ENCODE data around the gene FMNL2. TPM values are rescaled to one million over a fixed set of nuclear protein-coding genes. Genes with fewer than 3 reads are reported as not detected.
A peak's percentile ranks its signal among the peaks of the same experiment; 100 is the strongest.

Gene FMNL2
- total and polyA plus RNA-seq, 2 experiments from 2014 or later: 5.1 to 11.7 TPM

- no peaks in the 10 kb centered on the region for H3K9me3 ChIP-seq (ENCODE audit: low read depth)
- no peaks in the 10 kb centered on the region for H3K4me1 ChIP-seq (ENCODE audit: low read depth)
- no peak for DNase-seq (ENCODE audit: low read depth in 1 of 2, low spot score in 1 of 2)
- peaks cover 19% of the 10 kb centered on the region for H3K27me3 ChIP-seq
- no peak for TF ChIP-seq CTCF (IDR thresholded peaks at IDR 0.05; ENCODE audit: low read depth, low read length)
- no peak overlapping the region for H3K4me3 ChIP-seq
- H3K36me3 ChIP-seq: no peaks in the 10 kb centered on the region
- no peak overlapping the region for H3K27ac ChIP-seq
Observed at GRCh38 chr2:152303951-152304350, 31.0 kb upstream of the FMNL2 start.

GRCh38 chr2:152304836-152305235, 30.1 kb upstream of the FMNL2 start:
- Histone ChIP-seq H3K4me1 (ENCODE audit: low read depth) (peaks cover 5% of the 10 kb centered on the region), H3K36me3 (no peaks in the 10 kb centered on the region), H3K27ac (no peak overlapping the region), H3K27me3 (peaks cover 12% of the 10 kb centered on the region), H3K9me3 (ENCODE audit: low read depth) (no peaks in the 10 kb centered on the region), H3K4me3 (no peak overlapping the region)
- DNase-seq (ENCODE audit: low read depth in 1 of 2, low spot score in 1 of 2): peak in 1 of 2 donors; percentile 83
- TF ChIP-seq CTCF (IDR thresholded peaks at IDR 0.05; ENCODE audit: low read depth, low read length): no peak

- Histone ChIP-seq H3K4me1 (ENCODE audit: low read depth) (peaks cover 6% of the 10 kb centered on the region), H3K27me3 (no peaks in the 10 kb centered on the region), H3K36me3 (no peaks in the 10 kb centered on the region), H3K27ac (no peak overlapping the region), H3K9me3 (ENCODE audit: low read depth) (no peaks in the 10 kb centered on the region), H3K4me3 (no peak overlapping the region)
- DNase-seq (ENCODE audit: low read depth in 1 of 2, low spot score in 1 of 2): no peak
- TF ChIP-seq CTCF (IDR thresholded peaks at IDR 0.05; ENCODE audit: low read depth, low read length): no peak
Observed at GRCh38 chr2:152307863-152308262, 27.1 kb upstream of the FMNL2 start.

- peaks cover 6% of the 10 kb centered on the region for H3K4me1 ChIP-seq (ENCODE audit: low read depth)
- H3K9me3 ChIP-seq (ENCODE audit: low read depth): no peaks in the 10 kb centered on the region
- no peak overlapping the region for H3K4me3 ChIP-seq
- peak in 1 of 2 donors; percentile 8 for DNase-seq (ENCODE audit: low read depth in 1 of 2, low spot score in 1 of 2)
- H3K36me3 ChIP-seq: no peaks in the 10 kb centered on the region
- H3K27ac ChIP-seq: no peak overlapping the region
- H3K27me3 ChIP-seq: no peaks in the 10 kb centered on the region
- TF ChIP-seq CTCF (IDR thresholded peaks at IDR 0.05; ENCODE audit: low read depth, low read length): no peak
Observed at GRCh38 chr2:152309352-152310214, 25.4 kb upstream of the FMNL2 start.

GRCh38 chr2:152319822-152320570, 15.0 kb upstream of the FMNL2 start:
- Histone ChIP-seq H3K9me3 (ENCODE audit: low read depth) (no peaks in the 10 kb centered on the region), H3K27ac (no peak overlapping the region), H3K4me3 (no peak overlapping the region), H3K27me3 (no peaks in the 10 kb centered on the region), H3K4me1 (ENCODE audit: low read depth) (no peaks in the 10 kb centered on the region), H3K36me3 (no peaks in the 10 kb centered on the region)
- TF ChIP-seq CTCF (IDR thresholded peaks at IDR 0.05; ENCODE audit: low read depth, low read length): no peak
- peak in 1 of 2 donors; percentile 19 for DNase-seq (ENCODE audit: low read depth in 1 of 2, low spot score in 1 of 2)

Measured in cardiac muscle cell (in vitro differentiated cells and primary cell).